ENCODE measurements around the gene RPL13A.

RPL13A gene

DNA sequence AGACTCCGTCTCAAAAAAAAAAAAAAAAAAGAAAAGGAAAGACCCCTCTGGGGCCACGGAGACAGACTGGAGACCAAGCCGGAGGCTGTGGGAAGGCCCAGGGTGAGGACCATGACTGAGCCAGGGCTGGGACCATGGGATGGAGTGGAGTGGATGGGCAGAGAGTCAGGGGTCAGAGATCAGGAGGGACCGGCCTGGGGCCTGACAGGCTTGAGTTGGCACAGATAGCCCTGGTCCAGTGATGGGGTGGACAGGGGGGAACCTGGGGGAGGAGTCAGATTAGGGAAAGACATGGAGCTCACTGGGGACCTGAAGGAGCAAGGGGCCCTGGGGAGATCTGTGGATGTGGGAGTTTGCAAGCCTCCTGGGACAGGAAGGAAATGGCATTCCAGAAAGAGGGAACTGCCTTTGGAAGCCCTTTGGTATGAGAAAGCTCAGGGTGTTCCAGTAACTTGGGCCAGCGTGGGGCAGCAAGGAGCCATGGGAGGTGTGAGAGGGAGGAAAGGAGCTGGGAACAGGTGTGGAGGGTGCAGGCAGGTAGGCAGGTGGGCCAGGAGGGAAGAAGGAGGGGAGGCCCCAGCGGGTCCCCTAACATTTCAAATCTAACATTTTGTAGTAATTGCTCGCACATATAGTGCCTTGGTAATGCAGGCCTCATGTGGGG, 6.3 kb upstream of the RPL13A start:
- DNase-seq (ENCODE audit: low read depth in 2 of 2) = no peak

DNA sequence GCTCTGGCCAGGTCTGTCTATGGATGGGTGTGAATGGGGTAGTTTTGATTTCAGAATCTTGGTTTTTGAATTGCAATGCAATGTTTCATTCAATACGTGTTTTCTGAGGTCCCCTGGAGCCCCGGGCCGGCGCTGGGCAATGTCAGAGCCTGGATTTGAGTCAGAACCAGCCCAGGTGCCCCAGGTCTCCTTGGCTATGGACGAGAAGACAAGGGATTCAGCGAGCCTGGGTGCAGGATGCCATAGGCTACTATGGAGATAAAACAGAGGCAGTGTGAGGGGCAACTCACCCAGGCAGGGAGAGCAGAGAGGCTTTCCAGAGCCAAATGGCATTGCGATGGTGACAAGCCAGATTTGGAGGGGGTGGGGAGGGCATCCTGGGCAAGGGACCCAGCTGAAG, 1.2 kb upstream of the RPL13A start:
- DNase-seq (ENCODE audit: low read depth in 2 of 2) = no peak

DNA sequence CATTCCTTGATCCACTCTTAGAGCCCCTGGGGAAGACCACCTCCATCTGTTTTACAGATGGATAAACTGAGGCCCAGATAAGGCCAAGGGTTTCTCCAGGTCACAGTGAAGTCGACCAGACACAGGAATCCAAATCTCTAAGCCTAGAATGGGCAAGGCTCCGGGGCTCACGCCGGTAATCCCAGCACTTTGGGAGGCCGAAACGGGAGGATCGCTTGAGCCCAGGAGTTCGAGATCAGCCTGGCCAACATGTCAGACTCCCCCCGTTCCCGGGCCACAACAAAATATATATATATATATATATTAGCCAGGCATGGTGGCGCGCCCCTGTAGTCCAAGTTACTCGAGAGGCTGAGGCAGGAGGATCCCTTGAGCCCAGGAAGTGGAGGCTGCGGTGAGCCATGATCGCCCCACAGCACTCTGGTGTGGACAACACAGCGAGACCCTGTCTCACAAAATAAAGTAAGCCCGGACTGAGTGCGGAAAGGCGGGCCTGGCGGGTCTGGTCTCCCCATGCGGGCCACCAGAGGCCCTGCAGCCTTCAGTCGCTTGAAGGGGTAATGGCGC, 615 bp upstream of the RPL13A start:
- DNase-seq (ENCODE audit: low read depth in 2 of 2) = no peak

DNA sequence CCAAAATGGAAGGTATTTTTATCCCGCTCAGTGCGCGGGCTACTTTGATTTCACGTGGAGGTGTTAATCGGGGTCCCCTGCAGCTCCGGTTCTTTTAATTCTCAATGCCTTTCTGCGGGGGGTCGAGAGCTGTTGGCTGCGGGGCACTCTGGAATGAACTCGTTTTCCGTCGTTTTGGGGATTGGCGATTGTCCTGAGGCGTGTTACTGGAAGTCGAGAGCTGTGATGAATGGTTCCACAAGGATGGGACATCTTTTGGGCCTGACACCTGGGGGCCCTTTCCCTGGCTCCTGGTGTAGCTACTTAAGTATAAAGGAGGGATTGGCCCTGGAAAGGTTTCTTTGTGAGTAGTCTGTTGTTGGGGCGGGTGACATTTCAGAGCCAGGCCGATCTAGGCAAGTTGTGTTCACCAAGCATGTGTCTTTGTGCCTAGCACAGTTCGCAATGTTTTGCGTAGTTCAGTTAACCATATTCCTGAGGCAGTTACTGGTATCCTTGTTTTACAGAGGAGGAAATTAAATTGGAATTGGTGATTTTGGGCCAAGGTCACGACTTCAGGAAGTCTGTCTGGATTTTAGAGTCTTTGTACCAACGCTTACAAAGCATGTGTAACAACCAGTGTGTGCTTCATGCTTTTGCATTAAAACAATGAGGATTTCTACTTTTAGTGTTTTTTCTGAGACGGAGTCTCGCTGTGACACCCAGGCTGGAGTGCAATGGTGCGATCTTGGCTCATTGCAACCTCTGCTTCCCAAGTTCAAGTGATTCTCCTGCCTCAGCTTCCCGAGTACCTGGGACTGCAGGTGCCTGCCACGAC, 846 bp downstream of the RPL13A start:
- DNase-seq (ENCODE audit: low read depth in 2 of 2) = peak in 1 of 2 donors; percentile 40

DNA sequence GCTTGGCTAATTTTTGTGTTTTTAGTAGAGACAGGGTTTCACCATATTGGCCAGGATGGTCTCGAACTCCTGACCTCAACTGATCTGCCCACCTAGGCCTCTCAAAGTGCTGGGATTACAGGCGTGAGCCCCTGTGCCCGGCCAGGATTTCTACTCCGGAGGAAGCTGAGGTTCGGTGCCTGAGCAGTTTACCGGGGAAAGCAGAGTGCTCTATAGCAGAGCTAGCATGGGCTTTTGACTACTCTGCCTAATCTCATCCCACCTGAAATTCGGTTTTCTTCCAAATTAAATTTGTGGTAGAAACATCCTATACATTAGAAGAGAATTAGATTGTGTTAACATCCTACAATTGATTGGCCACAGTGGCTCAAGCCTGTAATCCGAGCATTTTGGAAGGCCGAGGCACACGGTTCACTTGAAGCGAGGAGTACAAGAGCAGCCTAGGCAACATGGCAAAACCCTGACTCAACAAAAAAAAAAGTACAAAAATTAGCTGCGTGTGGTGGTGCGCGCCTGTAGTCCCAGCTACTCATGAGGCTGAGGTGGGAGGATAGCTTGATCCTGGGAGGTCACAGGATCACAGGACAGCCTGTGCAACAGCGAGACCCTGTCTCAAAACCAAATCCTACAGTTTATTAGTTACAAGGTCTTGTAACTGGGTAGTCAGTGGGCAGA, 1.6 kb downstream of the RPL13A start:
- DNase-seq (ENCODE audit: low read depth in 2 of 2) = peak in 1 of 2 donors; percentile 12

DNA sequence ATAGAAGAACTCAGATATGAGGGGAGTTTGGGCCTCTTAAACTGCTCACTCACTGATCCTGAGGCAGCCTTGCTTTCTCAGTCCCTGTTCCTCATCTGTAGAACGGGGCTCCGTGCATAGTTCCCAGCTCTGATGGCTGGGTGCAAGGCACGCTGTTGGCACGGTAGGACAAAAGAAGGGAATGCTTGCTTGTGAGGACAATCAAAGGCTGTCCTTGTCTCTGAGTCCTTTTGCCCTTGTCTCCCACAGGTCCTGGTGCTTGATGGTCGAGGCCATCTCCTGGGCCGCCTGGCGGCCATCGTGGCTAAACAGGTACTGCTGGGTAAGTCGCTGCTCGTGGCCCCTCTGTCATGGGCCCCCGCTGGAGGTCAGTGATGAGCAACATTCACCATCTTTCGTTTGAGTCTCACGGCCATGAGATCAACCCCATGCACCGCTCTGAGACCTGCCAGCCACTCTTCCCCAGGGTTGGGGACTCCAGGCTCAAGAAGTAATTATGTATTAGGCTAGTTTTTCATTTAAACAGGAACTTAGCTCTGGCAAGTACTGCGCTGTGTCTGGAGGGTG, 2.3 kb downstream of the RPL13A start:
- peak in 1 of 2 donors; percentile 34 for DNase-seq (ENCODE audit: low read depth in 2 of 2)

DNA sequence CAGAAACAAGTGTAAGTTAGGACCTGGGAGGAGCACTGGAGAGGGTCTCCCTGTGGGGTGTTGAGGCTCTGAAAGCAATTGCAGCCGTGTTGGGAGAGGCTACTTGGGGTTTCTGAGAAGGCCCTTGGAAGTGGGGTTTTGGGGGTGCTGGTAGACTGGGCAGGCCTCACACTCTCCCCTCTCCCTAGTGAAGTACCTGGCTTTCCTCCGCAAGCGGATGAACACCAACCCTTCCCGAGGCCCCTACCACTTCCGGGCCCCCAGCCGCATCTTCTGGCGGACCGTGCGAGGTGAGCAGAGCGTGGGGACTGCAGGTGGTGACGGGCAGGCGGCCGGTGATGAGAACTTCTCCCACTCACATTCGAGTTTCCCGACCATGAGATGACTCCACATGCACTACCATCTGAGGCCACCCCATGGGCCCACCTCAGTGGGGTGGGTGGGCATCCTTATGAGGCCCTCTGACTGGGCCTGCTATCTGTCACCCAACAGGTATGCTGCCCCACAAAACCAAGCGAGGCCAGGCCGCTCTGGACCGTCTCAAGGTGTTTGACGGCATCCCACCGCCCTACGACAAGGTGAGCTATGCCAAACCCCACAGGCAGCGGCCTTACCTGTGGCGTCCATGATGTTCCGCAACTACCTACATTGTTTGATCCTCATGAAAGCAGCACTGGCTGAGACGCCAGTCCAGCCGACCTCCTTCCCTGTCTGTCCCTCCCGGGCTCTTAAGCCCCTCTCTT, 3.0 kb downstream of the RPL13A start:
- peak in 1 of 2 donors; percentile 15 for DNase-seq (ENCODE audit: low read depth in 2 of 2)

DNA sequence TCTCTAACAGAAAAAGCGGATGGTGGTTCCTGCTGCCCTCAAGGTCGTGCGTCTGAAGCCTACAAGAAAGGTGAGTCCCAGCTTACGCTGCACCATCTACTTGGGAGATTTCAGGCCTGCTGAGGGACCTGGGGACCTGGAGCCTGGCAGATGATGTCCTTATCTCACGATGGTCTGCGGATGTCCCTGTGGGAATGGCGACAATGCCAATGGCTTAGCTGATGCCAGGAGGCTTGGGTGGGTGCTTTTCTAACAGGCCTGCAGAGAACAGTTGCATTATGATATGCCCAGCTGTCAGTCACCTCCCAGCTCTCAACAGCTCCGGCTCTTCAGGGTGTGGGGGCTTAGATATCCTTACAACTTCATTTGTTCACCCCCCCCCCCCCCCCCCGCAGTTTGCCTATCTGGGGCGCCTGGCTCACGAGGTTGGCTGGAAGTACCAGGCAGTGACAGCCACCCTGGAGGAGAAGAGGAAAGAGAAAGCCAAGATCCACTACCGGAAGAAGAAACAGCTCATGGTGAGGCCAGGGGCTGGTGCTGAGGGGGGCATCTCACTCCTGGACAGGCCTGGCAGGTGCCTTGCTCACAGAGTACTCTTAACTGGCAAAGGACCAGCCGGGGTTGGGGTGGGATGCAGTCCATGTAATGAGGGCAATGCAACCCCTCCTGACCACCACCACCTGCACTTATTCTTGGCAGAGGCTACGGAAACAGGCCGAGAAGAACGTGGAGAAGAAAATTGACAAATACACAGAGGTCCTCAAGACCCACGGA, 3.8 kb downstream of the RPL13A start:
- peak in 1 of 2 donors; percentile 14 for DNase-seq (ENCODE audit: low read depth in 2 of 2)

DNA sequence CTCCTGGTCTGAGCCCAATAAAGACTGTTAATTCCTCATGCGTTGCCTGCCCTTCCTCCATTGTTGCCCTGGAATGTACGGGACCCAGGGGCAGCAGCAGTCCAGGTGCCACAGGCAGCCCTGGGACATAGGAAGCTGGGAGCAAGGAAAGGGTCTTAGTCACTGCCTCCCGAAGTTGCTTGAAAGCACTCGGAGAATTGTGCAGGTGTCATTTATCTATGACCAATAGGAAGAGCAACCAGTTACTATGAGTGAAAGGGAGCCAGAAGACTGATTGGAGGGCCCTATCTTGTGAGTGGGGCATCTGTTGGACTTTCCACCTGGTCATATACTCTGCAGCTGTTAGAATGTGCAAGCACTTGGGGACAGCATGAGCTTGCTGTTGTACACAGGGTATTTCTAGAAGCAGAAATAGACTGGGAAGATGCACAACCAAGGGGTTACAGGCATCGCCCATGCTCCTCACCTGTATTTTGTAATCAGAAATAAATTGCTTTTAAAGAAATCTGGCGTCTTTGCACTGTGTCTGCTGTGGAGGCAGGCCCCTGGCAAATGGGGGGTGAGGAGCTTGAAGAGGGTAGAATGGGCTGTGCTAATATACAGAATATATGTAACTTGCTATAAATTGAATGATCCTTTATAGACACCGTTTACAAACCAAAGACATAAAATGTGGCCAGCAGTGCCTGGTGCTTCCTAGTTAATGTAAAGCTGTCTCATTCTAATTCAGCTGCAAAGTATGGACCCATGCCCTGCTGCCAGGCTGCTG, 4.6 kb downstream of the RPL13A start:
- peak in 1 of 2 donors; percentile 14 for DNase-seq (ENCODE audit: low read depth in 2 of 2)

DNA sequence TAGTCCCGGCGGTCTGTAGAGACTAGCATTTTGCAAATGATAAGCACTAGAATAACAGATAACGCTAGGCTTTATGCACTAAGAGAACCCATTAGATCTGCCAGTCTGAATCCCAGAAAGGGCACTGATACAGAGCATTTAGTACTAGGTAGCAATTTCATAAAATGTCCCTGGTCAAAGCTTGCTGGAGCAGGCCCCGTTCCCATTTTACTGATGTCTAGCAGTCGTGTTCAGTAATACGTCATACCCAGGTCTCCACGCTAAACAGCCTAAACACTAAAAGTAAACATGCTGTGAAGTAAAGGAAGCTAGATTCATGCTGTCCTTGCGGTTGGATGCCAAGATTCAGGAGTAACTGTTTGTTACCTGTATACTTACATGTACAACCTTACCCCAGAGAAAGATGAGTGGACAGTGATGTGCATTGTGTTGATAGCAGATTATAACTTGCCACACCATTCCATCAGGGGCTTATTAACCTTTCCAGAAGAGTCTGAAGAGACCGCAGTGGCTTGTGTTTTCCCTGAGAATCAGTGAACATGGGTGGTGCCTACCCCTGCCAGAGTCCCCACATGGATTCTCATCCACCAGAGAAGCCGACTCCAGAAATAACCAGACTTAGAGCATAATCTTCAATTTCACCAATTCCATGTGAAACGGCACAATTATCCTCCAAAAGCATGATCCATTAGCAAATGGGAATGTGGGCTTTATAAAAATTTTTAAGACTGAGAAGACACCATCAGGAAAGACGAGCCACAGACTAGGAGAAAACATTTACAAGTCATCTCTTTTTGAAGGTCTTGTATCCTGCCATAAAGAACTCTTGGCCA, 5.4 kb downstream of the RPL13A start:
- peak in 1 of 2 donors; percentile 22 for DNase-seq (ENCODE audit: low read depth in 2 of 2)

DNA sequence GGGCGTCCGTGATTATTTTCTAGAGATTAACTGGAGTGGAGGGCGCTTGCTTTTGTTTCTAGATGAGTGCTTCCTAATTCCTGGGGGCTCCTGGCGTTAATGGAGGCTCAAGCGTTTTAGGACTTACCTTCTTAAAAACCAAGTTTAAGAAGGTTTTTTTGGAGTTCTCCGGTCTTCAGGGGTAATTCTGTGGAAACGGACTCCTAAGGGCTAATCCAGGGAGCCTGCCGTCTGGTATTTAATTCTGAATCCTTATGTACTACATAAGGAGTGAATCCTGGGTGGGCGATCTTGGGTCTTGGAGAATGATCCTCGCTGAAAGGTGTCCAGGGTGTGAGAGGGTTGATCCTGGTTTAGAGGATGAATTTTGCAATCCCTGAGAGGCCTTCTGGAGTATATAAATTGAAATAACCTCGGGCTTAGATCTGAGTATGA, 9.2 kb downstream of the RPL13A start:
- DNase-seq (ENCODE audit: low read depth in 2 of 2) = no peak

DNA sequence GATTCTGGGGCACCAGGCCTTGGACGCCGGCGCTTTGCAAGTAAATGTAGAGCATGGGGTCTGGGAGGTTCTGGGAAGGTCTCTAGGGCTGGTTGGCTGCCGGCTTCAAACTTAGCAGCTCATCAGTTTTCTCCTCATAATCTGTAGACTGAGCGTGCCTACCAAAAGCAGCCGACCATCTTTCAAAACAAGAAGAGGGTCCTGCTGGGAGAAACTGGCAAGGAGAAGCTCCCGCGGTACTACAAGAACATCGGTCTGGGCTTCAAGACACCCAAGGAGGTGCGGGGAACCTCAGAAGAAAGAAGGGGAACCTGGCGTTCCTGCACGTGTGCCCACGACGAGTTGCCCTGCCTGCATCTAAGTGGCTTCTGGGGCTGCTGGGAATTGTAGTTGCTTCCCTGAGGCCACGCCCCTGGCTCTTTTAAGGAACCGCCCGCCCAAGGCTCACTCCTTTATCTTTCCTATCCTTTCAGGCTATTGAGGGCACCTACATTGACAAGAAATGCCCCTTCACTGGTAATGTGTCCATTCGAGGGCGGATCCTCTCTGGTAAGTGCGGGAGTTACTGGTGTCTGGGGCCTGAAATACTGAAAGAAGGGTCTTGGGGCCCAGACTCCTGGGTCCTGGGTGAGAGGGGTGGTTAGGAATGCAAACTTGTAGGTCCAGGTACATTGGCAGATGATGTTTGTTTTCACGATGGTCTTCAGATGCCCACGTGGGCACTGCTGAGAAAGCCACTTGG, 9.8 kb downstream of the RPL13A start:
- DNase-seq (ENCODE audit: low read depth in 2 of 2) = peak; percentile 59 to 62

DNA sequence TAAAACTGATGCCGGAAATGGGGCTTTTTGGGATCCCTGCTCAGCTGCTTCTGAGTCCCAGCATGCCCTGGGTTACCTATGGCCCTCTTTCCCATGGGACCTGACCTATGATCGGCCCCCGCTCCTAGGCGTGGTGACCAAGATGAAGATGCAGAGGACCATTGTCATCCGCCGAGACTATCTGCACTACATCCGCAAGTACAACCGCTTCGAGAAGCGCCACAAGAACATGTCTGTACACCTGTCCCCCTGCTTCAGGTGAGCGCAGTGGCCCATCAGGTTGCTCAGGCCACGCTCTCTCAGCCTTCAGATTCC, 10.3 kb downstream of the RPL13A start:
- no peak for DNase-seq (ENCODE audit: low read depth in 2 of 2)

DNA sequence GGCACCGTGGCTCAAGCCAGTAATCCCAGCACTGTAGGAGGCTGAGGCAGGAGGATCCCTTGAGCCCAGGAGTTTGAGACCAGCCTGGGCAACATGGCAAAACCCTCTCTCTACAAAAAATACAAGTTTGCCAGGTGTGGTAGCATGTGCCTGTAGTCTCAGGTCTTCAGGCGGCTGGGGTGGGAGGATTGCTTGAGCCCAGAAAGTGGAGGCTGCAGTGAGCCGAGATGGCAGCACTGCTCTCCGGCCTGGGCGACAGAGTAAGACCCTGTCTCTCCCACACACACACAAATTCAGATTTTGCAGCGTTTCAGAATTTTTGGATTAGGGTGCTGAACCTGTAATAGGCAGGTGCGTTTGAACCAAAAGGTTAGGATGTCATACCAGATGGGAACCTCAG, 11.1 kb downstream of the RPL13A start:
- DNase-seq (ENCODE audit: low read depth in 2 of 2) = no peak

DNA sequence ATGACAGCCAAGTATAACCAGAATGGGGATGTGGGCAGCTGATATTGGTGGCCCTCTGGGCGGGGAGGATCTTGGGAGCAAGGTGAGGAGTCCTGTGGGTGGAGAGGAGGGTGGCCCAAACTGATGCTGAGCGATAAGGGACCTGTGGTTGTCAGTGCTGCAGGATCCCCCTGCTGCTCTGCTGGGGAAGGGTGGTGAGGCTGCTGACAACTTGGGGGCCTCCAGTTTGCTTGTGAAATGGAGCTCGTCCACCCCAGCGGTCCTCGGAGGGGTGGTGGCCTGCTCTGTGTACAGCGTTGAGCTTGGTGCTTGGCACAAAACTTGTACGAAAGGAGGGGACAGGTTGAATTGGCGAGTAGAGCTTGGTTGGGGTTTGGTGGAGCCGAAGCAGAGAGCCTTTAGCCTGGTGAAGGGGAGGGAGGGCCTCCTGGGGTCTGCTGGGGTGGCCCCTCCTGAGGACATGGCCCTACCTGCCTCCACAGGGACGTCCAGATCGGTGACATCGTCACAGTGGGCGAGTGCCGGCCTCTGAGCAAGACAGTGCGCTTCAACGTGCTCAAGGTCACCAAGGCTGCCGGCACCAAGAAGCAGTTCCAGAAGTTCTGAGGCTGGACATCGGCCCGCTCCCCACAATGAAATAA, 11.7 kb downstream of the RPL13A start:
- peak in 1 of 2 donors; percentile 18 for DNase-seq (ENCODE audit: low read depth in 2 of 2)

DNA sequence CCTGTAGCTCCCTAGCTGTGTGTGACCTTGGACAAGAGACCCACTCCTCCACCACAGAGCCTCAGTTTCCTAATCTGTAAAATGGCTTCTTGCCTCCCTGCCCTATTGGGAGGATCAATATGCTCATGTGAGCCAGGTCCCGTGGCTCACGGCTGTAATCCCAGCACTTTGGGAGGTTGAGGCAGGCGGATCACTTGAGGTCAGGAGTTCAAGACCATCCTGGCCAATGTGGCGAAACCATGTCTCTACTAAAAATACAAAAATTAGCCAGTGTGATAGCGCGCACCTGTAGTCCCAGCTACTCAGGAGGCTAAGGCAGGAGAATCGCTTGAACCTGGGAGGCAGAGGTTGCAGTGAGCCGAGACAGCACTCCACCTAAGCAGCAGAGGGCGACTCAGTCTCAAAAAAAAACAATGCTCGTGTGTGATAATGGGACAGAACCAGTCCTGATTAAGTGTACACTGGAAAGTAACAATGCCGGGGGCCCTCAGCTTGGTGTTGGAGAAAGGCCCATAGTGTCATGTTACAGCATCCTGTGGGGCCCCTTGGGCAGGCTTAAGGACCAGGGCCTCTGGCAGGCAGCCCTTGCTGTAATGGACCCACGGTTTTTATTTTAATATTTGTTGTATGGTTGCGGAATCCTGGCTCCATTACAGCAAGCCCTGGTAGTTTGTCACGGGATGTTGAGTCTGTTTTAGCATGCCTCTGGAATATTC, 15.6 kb downstream of the RPL13A start:
- no peak for DNase-seq (ENCODE audit: low read depth in 2 of 2)

DNA sequence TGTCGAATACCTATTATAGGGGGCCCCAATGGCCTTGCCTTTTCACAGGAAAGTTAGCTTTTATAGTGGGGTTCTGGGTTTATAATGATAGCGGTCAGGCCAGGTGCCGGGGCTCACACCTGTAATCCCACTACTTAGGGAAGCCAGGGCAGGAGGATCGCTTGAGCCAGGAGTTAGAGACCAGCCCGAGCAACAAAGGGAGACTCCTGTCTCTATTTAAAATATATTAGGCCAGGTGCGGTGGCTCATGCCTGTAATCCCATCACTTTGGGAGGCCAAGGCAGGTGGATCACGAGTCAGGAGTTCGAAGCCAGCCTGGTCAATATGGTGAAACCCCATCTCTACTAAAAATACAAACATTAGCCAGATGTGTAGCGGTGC, 16.2 kb downstream of the RPL13A start:
- no peak for DNase-seq (ENCODE audit: low read depth in 2 of 2)

All from stimulated activated CD4-positive, alpha-beta T cell treated with anti-CD3 and anti-CD28 coated beads, Interleukin-1b, Interleukin-23, amount 100 ng/mL, for 4 hours (primary cell).